Kidney glomerular epithelial cell (primary cell): ENCODE measurements around the gene NADSYN1.
"Not testable (repeated sequence)": the region's sequence is repeated elsewhere in the genome, so short reads cannot be mapped to it uniquely, and the experiment has no call there.

Experiments used
- DNase-seq: peaks from one replicate; lab custom pipeline; 2025; lab: John Stamatoyannopoulos, UW

Gene NADSYN1

GRCh38 chr11:71453037-71453917 lies at the start of gene NADSYN1:
TSS of gene NADSYN1 (plus strand) at chr11:71453203. CDS start at chr11:71453297, 94 bp downstream.
- peak; percentile 91 for DNase-seq

GRCh38 chr11:71404209-71404608 lies 48.8 kb upstream of the NADSYN1 start:
- no peak for DNase-seq

- DNase-seq, result no peak
Measured at GRCh38 chr11:71406681-71407080, 46.3 kb upstream of the NADSYN1 start.

- no peak for DNase-seq
Measured at GRCh38 chr11:71407356-71407755, 45.6 kb upstream of the NADSYN1 start.

- no peak for DNase-seq
Measured at GRCh38 chr11:71408826-71409225, 44.2 kb upstream of the NADSYN1 start.

- DNase-seq, result no peak
Measured at GRCh38 chr11:71410363-71410966, 42.5 kb upstream of the NADSYN1 start.

- no peak for DNase-seq
Measured at GRCh38 chr11:71414645-71415044, 38.4 kb upstream of the NADSYN1 start.

GRCh38 chr11:71418643-71419042 lies 34.4 kb upstream of the NADSYN1 start:
- DNase-seq, result no peak

- no peak for DNase-seq
Measured at GRCh38 chr11:71420455-71421241, 32.4 kb upstream of the NADSYN1 start.

GRCh38 chr11:71421392-71421950 lies 31.5 kb upstream of the NADSYN1 start:
- no peak for DNase-seq

- DNase-seq, result not testable (repeated sequence)
Measured at GRCh38 chr11:71422318-71422717, 30.7 kb upstream of the NADSYN1 start.

GRCh38 chr11:71423181-71423790 lies 29.7 kb upstream of the NADSYN1 start:
- no peak for DNase-seq

- DNase-seq, result no peak
Measured at GRCh38 chr11:71425409-71425808, 27.6 kb upstream of the NADSYN1 start.

GRCh38 chr11:71425860-71426259 lies 27.1 kb upstream of the NADSYN1 start:
- DNase-seq, result no peak

- no peak for DNase-seq
Measured at GRCh38 chr11:71426413-71426812, 26.6 kb upstream of the NADSYN1 start.

GRCh38 chr11:71428861-71429435 lies 24.1 kb upstream of the NADSYN1 start:
- no peak for DNase-seq

- no peak for DNase-seq
Measured at GRCh38 chr11:71429701-71430100, 23.3 kb upstream of the NADSYN1 start.

- DNase-seq, result no peak
Measured at GRCh38 chr11:71430166-71430565, 22.8 kb upstream of the NADSYN1 start.

GRCh38 chr11:71431271-71431670 lies 21.7 kb upstream of the NADSYN1 start:
- DNase-seq, result no peak

GRCh38 chr11:71432761-71433647 lies 20.0 kb upstream of the NADSYN1 start:
- DNase-seq, result no peak
